Measurements from ENCODE around the gene FAM72D.
A peak's percentile ranks its signal among the peaks of the same experiment; 100 is the strongest.
"Not testable (repeated sequence)": the region's sequence is repeated elsewhere in the genome, so short reads cannot be mapped to it uniquely, and the experiment has no call there.

The FAM72D gene

DNA sequence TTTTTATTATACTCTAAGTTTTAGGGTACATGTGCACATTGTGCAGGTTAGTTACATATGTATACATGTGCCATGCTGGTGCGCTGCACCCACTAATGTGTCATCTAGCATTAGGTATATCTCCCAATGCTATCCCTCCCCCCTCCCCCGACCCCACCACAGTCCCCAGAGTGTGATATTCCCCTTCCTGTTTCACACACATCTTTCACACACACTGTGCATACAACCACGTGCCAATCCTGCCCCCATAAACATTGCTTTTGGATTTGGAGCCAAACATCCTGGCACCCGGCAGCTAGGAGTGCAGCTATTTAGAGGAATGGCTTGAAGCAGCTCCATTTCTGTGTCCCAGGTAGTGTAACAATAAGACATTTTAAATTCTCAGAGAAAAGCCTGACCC lies 51.4 kb downstream of the FAM72D start:
- not testable (repeated sequence) for DNase-seq (ENCODE audit: low read depth)

DNA sequence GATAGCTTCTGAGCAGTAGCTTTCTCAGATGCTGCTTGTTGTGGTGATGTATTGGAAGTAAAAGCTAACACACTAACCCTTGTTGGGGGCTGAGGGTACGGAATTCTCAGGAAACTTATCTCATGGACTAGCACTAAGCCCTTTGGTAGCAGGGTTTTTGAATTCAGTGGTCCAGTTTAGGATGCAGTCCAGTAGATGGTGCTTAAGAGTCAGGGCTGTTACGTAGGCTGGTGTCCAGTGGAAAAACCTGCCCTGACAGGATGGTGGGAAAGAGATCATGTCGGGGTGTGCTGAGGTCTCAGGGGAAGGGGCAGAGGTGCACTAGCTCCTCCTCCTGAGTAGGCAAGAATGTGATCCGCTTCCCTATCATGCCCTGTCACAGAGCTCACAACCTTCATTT lies 59.6 kb downstream of the FAM72D start:
- not testable (repeated sequence) for DNase-seq (ENCODE audit: low read depth)

DNA sequence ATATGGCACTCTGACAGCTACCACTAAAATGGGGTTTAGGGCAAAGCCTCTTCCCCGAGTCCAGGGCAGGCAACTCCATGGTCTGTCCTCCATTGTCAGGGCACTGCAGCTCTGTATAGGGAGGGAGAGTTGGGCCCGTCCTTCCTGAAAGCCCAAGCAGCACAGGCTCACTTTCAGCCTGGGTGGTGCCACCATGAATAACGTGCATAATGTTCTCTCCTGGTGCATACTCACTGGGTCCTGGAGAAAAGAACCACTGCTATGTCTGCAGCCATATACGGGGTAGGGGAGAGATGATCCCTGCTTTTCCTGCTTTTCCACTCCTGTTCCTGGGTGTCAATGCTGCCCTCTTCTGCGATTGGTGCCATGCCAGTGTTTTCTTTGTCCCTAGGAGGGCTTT lies 60.1 kb downstream of the FAM72D start:
- DNase-seq (ENCODE audit: low read depth): peak; percentile 10

DNA sequence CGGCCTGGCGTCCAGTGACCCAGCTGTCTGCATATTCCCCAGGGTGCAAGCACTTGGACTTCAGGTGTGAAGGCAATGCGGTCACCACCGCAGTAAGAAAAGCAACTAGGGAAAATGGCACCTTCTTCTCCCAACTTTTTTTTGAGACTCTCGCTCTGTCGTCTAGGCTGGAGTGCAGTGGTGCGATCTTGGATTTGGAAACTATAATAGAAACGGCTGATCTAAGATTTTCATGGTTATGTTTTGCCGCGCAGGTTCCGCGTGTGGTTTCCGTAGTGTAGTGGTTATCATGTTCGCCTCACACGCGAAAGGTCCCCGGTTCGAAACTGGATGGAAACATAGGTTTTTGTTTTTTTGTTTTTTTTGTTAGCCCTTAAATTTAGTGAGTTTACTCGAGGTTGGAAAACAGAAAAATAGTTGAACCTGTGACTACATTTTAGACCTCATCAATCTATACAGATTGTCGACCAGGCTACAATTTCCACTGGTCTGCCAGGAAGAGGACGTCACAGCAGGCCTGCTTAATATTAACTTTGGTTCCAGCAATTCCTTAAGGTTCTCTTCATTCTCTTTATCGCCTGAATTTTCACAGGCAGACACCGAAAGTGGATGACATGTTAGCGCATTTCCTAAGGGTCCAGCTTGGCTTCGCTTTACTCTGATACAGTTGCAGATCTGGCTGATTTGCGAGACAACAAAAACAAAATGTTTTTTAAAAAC lies 61.3 kb downstream of the FAM72D start:
- DNase-seq (ENCODE audit: low read depth): peak; percentile 71

DNA sequence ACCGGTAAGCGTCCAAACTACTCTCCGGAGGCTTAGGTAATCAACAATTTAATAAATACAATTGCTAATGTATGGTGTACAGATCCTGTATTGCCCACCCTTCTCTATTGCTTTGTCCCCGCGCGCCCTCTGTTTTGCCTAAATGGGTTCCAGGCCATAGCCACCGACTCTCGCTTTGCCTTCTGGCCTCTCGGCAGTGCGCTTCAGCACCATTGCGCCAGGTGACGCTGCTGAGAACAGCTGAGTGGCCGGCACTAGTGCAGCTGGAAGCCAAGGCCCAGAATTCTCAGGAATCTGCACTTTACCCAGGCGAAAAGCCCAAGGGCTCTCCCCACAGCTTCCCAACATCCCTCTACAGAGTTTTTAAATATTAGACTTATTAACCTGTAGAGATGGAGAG lies 61.9 kb downstream of the FAM72D start:
- DNase-seq (ENCODE audit: low read depth): not testable (repeated sequence)

DNA sequence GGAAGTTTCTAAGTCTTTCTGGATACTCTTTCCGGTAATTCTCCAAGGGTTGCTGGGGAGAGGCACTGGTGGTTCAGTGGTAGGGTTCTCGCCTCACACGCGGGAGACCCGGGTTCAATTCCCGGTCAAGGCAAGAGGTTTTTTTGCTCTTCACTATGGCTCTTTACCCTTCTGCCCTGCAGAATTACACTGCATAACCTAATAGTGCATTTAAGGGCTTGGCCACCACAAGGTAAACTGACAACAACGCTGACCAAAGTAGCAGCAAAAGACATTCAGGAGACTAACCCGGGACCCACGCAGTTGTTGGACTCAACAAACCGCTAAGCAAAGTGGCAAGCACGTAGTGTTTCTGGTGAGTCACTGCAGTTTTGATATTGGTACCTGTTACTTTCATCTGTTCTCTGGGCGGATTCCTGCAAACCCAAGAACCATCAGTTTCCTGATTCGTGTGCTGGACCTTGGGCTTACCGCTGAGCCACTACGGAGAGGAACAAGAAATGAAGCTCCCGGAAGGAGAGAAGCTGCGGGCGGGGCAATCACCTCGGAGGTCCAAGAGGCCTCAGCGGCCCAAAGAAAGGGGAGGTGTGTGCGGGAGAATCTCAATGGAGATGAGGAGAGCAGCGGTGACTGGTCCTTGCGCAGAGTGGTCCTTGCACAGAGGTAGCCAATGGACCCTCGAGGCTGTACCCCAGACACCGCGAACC lies 65.4 kb downstream of the FAM72D start:
- DNase-seq (ENCODE audit: low read depth): not testable (repeated sequence)
